Testis (tissue), 2 donors: ENCODE data around the gene CLDN19.

Source experiments
- POLR2A ChIP-seq: fragments of 450-650 bp; IDR thresholded peaks from one replicate; pipeline ENCODE4 v1.6.1; 2017; ENCODE audit warnings: antibody characterized with exemption, mild to moderate bottlenecking, moderate library complexity
- TF ChIP-seq, protein P1 (sequence below), 3 experiments: fragments of 450-650 bp in 2 of 3; fragments of 200-600 bp in 1 of 3; sonication (generic) in 1 of 3; IDR thresholded peaks; one replicate each; pipeline ENCODE4 v1.5.1; 2016 to 2019; ENCODE audit warnings: antibody characterized with exemption in 3 of 3, mild to moderate bottlenecking in 2 of 3, moderate library complexity in 1 of 3

DNA sequence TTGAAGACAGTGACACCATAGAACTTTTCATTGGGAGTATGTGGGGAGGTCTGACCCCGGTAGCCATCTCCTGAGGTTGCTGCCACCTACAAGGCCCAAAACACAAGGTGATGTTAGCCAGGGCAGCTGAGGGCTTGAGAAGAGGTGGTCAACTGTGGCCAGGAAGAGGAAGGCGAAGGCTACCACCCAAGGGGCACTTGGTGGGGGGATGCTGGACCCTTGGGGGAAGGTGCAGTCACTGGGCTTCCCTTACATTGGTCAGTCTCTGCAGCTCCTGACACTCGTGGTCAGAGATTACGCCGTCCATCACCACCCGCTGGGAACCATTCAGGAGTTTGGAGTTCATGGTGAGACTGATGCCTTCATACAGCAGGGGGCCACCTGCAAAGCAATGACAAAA lies 12.2 kb upstream of the CLDN19 start:
- TF ChIP-seq, protein P1, sequence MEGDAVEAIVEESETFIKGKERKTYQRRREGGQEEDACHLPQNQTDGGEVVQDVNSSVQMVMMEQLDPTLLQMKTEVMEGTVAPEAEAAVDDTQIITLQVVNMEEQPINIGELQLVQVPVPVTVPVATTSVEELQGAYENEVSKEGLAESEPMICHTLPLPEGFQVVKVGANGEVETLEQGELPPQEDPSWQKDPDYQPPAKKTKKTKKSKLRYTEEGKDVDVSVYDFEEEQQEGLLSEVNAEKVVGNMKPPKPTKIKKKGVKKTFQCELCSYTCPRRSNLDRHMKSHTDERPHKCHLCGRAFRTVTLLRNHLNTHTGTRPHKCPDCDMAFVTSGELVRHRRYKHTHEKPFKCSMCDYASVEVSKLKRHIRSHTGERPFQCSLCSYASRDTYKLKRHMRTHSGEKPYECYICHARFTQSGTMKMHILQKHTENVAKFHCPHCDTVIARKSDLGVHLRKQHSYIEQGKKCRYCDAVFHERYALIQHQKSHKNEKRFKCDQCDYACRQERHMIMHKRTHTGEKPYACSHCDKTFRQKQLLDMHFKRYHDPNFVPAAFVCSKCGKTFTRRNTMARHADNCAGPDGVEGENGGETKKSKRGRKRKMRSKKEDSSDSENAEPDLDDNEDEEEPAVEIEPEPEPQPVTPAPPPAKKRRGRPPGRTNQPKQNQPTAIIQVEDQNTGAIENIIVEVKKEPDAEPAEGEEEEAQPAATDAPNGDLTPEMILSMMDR (IDR thresholded peaks at IDR 0.05) = no peak
- no peak for TF ChIP-seq POLR2A
